DMS53 treated with DMSO at 0.1 percent for 48 hours (cell line): ENCODE results near the gene FAM209B.
"Not testable (repeated sequence)": the region's sequence is repeated elsewhere in the genome, so short reads cannot be mapped to it uniquely, and the experiment has no call there.

ENCODE experiments used
- DNase-seq: peaks from one replicate; lab custom pipeline; 2025; ENCODE audit not compliant: unreplicated experiment; lab: John Stamatoyannopoulos, UW

The FAM209B gene

DNA sequence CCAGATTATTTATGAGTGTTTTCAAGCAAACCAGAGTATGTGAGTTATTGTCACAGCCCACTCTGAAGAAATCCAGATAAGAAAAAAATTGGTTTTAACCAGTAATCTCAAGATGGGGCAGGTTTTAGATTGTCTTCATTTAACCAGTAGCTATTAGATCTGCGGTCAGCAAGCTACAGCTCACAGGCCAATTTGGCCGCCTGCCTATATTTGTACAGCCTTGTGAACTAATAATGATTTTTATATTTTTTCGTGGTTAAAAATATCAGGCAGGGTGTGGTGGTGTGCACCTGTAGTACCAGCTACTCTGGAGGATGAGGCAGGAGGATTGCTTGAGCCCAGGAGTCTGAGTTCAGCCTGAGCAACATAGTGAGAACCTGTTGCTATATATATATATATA, 5.0 kb downstream of the FAM209B start:
- no peak for DNase-seq

DNA sequence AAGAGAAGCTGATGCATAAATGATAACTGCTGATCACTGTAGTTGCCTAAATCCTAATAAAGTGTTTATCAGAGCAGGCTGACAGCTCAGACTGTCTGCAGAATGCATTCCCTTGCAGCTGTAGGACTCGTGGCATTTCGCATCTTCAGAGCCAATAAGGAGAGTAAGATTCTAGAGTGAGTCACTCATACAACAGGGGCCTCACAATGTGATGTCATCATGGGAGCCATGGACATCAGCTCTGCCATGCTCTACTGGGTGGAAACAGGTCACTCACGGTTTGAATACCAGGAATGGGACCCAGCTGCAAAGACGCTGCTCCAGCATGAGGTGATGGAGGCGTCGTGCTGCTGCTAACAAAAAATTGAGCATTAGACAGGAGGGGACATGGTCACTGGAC, 7.4 kb downstream of the FAM209B start:
- DNase-seq = no peak

DNA sequence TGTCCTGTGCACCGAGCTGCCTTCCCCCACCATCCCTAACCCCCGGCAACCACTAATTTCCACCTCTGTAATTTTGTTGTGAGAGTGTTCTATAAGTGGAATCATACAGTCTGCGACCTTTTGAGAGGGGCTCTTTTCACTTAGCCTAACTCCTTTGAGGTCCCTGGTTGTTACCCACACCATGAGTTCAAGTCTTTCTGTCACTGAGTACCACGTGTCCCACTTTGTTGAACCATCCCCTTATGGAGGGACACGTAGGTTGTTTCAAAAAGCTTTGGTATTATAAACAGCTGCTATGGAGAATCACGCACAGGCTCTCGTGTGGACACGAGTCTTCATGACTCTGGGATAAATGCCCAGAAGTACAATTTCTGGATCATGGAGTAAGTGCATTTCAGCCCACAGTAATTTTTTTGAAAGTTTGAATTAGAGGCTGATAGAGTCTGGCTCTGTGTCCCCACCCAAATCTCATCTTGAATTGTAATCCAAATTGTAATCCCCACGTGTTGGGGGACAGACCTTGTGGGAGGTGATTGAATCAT, 9.5 kb downstream of the FAM209B start:
- DNase-seq = no peak

DNA sequence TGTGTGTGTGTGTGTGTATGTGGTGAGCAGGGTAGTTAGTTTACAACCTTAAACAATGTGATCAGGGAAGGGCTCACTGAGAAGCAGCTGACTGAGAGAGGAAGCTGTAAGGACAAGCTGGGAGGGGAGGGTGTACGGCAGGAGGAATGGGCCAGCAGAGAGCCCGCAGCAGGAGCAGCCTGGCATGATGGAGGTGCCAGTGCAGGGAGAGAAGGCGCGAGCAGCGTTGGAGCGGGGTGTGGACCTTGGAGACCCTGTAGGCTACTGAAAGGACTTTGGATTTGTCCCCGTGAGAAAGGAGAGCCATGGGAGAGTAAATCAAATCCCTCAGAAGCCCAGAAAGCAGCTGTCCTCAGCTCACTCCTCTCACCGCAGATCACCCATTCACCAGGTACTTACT, 18.5 kb downstream of the FAM209B start:
- no peak for DNase-seq

DNA sequence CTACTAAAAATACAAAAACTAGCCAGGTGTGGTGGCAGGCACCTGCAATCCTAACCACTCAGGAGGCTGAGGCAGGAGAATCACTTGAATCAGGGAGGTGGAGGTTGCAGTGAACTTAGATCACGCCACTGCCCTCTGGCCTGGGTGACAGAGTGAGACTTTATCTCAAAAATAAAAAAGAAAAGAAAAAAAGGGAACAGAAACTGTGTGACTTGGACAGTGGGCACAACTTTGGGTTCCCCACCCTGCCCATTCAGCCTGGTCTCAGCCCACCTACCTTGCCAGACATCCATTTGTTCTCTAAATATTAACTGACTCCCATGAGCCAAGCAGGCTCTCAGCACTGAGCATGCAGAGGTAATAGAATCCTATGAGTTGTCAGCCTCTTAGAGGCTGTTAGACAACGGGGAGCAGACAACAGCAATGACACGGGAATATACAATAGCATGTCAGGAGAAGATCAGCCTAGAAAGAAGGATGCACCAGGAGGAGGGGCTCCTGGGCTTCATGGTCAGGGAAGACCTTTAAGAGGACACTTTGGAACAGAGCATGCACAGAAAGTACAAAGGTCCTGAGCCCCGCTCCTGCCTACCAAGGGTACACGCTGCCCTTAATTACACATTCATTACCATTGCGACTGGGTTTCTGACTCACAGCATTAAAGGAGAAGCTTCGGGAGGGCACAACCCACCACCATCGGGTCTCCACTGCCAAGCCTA, 20.0 kb downstream of the FAM209B start:
- DNase-seq = no peak

DNA sequence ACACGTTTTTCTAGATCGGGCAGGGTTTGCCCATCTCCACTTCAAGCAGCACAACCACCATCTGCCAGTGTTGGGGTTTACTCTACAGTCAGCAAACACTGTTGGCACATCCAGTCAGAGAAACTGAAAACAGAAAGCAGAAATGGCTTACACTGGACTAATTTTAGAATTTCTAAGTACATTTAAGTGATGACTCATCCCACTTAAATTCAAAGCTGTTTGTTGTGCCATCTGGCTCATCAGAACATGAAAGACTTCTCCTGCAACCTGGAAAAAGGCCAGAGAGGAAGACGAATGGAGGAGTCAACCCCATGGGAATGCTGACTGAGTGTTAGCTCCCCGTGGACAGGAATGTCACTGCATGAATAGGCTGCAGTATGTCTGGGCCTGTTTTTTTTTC, 21.8 kb downstream of the FAM209B start:
- DNase-seq = peak; percentile 97

DNA sequence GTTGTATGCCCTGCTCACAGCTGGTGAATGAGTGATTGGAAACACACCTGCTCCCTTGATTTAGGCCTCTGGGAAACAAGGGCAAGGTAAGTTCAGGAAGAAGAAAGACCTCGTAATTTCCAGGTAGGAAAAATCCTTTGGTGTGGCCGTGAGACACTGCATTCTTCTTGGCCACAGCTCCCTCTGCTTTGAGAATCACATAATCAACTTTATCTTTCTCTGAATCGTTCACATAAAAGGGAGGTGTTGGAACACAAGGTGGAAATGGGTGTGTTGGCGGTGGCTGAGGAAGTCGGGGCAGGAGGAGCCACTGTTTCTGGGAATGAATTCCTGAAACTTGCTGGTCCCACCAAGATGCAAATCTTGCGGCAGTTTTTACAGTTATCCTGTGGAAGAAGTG, 25.9 kb downstream of the FAM209B start:
- DNase-seq = no peak

DNA sequence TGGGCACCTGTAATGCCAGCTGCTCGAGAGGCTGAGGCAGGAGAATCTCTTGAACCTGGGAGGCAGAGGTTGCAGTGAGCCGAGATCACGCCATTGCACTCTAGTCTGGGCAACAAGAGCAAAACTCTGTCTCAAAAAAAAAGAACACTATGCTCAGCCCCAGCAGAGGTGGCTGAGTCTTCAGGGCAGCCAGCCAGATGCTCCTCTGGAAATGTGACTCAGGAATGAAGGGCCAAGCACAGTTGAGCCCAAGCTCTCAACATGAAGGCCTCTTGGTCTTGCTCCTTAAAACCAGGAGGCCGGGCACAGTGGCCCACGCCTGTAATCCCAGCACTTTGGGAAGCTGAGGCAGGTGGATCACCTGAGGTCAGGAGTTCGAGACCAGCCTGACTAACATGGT, 31.5 kb downstream of the FAM209B start:
- not testable (repeated sequence) for DNase-seq

DNA sequence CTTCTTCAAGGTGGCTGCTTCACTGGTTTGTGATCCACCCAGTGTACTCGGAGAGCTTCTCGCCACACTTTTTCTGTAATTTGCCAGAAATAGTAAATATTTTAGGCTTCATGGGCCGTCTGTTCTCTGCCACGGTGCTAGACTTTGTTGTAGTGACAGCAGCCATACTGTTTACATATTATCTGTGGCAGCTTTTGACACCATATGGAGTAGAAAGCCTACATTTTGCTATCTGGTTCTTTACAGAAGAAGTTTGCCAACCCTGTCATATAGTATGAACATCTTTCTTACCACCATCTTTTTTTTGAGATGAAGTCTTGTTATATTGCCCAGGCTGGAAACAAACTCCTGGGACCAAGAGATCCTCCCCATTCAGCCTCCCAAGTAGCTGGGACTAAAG, 32.5 kb downstream of the FAM209B start:
- no peak for DNase-seq

DNA sequence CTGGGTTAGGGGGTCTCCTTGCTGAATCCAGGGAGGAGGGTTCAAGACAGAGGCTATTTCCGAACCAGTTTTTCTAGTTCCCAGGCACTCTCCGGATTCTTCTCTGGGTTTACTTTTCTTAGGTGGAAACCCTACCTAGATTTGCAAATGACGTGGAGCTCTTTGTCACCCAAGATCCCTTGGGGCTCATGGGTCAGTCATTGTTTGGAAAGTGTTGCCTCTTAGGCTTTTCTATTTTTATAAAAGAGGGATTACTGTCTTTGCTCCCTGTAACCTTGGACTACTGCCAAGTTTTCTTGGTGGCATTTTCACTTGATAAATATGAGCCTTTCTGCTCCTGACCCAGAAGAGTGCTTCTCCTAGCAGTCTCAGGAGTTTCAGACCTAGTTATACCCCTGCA, 33.6 kb downstream of the FAM209B start:
- no peak for DNase-seq

DNA sequence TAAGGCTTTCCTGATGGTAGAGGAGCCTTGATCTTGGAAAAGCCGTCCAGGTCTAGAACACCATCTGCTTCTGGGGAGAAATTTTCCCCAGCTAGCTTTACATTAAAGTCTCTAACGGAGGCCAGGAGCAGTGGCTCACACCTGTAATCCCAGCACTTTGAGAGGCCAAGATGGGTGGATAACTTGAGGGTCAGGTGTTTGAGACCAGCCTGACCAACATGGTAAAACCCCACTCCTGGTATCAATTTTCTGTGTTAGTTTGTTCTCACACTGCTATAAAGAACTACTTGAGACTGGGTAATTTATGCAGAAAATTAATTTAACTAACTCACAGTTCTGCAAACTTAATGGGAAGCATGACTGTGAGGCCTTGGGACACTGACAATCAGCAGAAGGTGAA, 37.8 kb downstream of the FAM209B start:
- no peak for DNase-seq

DNA sequence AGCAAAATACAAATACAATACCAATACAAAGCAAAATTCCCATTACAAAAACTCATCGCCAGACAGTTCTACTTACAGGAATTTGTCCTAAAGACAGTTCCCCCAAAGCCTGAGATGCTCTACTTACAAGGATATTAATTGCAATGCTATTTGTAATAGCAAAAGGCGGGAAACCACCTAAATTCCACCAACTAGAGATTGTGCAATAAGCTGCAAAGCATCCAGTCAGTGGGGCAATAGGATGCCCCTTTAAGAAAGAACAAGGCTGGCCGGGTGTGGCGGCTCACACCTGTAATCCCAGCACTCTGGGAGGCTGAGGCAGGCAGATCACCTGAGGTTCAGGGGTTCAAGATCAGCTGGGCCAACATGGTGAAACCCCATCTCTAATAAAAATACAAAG, 39.1 kb downstream of the FAM209B start:
- DNase-seq = no peak

DNA sequence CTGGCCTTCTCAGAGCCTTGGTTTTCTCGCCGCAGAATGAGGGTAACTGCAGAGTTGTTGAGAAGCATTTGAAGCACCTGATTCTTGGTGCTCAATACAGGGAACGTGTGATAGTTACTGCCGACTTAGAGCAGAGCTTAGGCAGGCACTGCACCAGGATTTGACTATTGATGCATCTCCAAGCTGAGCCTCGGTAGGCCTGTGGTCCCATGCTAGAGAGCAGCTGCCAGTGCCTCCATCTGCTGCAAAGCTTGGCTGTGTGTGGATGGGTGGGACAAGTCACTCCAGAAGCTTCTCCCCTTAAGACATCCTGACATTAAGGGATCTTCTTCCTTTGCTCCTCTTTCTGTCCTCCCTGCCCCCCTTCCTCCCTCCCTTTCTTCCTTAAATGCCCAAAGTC, 40.9 kb downstream of the FAM209B start:
- DNase-seq = no peak

DNA sequence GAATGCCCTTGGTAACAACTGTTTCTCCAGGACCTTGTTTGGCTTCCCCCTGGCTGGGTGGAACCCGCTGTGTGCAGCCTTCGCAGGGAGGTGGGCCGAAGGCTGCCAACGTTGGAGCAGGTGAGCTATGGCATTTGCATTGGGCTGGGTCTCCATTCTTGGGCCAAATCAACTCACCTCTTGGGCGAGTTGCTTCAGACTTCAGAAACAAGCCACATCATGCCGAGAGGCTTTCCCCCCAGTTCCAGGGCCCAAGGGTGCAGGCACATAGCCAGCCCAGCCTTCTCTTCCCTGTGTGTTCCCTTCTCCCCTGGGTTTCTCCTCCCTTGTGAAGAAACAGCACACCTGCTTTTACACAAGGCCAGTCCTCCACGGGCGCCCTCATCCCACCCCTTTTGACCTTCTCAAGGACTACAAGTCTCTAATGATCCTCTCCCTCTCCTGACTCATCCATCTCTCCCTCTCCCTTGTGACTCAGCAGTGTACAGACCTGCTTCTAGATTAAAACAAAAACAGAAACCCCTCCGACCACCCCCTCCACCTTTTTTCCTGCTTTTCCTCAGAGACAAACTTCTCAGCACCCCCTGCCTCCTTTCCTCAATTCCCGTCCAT, 41.6 kb downstream of the FAM209B start:
- no peak for DNase-seq

DNA sequence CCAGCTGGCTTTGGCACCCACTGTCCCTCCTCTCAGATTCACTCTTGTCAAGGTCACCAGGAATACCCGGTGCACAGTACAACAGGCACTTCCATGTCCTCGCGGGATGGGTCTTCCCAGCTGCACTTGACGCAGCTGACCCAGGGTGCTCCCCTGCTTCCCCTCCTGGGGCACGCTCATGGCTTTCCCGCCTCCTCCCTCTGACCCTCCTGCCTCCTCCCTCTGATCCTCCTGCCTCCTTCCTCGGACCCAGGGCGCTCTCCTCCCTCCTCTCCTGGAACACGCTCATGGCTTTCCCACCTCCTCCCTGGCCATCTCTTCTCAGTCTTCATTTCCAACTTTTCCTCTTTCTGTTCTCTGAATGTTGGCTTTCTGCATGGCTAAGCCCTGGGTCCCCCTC, 42.1 kb downstream of the FAM209B start:
- no peak for DNase-seq

DNA sequence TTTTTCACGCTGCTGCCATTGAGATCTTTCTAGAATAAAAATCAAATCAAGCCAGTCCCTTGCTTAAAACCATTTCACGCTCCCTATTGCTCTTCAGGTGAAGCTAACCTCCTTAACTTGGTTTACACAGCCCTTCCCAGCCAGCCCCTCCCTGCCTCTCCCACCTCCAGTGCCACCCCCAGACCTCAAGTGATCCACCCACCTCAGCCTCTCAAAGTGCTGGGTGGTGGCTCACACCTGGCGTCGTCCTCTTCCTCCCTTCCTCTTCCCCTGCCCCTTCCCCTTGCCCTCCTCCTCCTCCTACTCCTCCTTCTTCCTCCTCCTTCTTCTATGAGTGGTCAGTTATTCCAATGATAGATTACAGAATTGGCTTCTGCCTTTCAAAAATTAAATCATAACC, 42.9 kb downstream of the FAM209B start:
- DNase-seq = no peak

DNA sequence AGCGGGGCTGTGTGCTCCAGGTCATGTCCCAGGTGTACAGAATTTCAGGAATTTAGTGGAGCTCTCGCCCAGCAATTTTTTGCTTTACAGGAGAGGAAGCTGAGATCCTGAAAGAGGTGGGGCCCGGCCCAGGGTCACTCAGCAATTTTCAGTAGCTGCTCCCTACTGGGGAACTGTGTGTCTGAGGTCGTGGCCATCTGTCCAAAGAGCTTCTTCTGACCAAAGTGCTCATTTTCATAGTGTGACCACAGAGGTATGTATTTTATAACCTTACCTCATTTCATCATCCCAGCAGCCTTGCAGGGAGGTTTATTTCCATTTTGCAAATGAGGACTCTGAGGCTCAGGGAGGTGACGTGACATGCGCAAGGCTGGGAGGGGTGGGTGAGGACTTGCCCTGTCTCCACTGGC, 46.3 kb downstream of the FAM209B start:
- DNase-seq = no peak

DNA sequence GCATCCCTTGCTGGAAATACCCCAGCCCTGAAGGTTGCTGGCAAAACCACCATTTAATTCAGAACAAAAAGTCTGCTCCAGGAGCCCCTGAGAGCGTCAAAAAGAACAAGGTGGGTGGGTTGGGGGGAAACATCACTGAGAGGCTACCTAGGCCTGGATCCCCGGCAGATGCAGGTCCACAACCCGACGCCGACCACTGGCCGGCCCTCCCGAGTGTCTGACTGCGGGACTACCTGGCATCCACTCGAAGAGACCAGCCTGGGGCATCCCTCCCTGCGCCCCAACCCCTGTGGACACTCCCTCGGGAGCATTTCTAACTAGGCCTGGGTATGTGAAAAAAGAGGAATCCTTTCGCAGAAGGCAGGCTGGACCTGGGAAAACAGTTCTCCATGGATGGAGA, 47.2 kb downstream of the FAM209B start:
- DNase-seq = no peak

DNA sequence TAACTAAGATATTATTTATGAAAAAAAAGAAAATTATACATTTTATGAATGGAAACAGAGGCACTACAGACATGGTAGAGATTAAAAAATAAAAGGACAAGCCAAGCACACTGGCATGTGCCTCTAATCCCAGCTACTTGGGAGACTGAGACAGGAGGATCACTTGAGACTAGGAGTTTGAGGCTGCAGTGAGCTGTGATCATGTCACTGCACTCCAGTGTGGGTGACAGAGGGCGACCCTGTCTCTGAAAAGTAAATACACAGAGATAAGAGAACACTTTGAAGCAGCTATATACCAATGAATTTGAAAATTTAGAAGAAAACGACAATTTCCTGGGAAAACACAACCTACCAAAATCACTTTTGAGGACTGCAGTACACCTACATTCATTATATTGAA, 48.7 kb downstream of the FAM209B start:
- DNase-seq = no peak

DNA sequence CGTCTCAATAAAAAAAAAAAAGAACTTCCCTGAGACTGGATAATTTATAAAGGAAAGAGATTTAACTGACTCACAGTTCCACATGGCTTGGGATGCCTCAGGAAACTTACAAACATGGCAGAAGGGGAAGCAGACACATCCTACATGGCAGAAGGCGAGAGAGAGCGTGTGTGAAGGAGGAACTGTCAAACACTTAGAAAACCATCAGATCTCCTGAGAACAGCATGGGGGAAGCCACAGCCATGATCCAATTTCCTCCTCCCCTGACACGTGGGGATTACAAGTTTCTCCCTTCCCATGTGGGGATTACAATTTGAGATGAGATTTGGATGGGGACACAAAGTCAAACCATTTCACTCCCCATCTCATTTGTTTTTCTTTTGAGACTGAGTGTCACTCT, 49.5 kb downstream of the FAM209B start:
- no peak for DNase-seq

DNA sequence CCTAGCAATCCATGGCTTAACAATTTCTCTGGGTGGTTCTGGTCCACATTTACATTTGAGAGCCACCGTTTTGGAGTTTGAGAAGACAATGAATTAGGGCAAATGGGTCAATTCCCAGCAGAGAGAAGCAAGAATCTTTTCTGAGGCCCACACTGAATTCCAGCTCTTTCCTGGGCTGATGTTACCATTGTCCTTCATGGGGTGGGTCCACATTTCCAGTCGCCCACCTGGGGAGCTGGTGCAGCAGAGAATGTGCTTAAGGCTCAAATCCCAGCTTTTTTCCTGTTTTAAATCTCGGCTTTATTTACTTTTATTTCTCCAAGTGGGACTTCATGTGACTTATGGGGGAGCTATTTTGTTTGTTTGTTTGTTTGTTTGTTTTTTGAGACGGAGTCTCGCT, 51.9 kb downstream of the FAM209B start:
- DNase-seq = no peak
